IMR-90 (cell line): ENCODE data around the gene SLC38A11. TPM values are rescaled to one million over a fixed set of nuclear protein-coding genes. Genes with fewer than 3 reads are reported as not detected.

Experiments used
- ATAC-seq: fragments of 200-7000 bp; cut with Tn5 transposase; 2 replicates; pipeline ENCODE4 v1.9.1; 2020; ENCODE audit warnings: low read depth, mild to moderate bottlenecking, moderate library complexity
- BruUV-seq: library from RNA; stranded (reverse); fragments of 400-500 nt; replicated peaks from 2 replicates; lab custom pipeline; 2021; lab: Mats Ljungman, UMichigan
- CTCF ChIA-PET: fragments of 300-600 bp; formaldehyde crosslinking; extraction: SDS; loops from one replicate; lab custom pipeline; 2021; ENCODE audit warnings: antibody characterized with exemption; lab: Yijun Ruan, JAX
- POLR2A ChIA-PET: fragments of 300-600 bp; sonication (Branson Sonifier 250); formaldehyde crosslinking; loops from one replicate; lab custom pipeline; 2022; ENCODE audit warnings: antibody characterized with exemption; ENCODE audit not compliant: unreplicated experiment; lab: Charles Lee
- DNase-seq: peaks from one replicate; pipeline ENCODE4 v3.0.0; 2013
- H2AFZ ChIP-seq: replicated peaks from 2 replicates; pipeline ENCODE3; 2013; ENCODE audit warnings: low read length, mild to moderate bottlenecking; ENCODE audit not compliant: poor library complexity
- H2AK5ac ChIP-seq: 2 replicates; pipeline ENCODE4 v1.6.1; 2013; ENCODE audit warnings: low read depth, low read length, inconsistent platforms
- H2AK9ac ChIP-seq: replicated peaks from 2 replicates; pipeline ENCODE3; 2013; ENCODE audit warnings: mild to moderate bottlenecking, low read depth, low read length, moderate library complexity; ENCODE audit not compliant: poor library complexity
- H2BK120ac ChIP-seq: 2 replicates; pipeline ENCODE4 v1.6.1; 2013; ENCODE audit warnings: low read depth, low read length, inconsistent platforms
- H2BK15ac ChIP-seq: 3 replicates; pipeline ENCODE4 v1.6.1; 2013; ENCODE audit warnings: low read depth, low read length, inconsistent platforms
- H2BK20ac ChIP-seq: 2 replicates; pipeline ENCODE4 v1.6.1; 2013; ENCODE audit warnings: low read depth, mild to moderate bottlenecking, inconsistent platforms, low read length, moderate library complexity
- H2BK5ac ChIP-seq: 2 replicates; pipeline ENCODE4 v1.6.1; 2013; ENCODE audit warnings: mild to moderate bottlenecking, low read depth, low read length, inconsistent platforms; ENCODE audit not compliant: poor library complexity, severe bottlenecking
- H3K14ac ChIP-seq: replicated peaks from 2 replicates; pipeline ENCODE4 v1.6.1; 2013; ENCODE audit warnings: low read depth, low read length, inconsistent platforms
- H3K18ac ChIP-seq: 2 replicates; pipeline ENCODE4 v1.6.1; 2013; ENCODE audit warnings: low read depth, low read length, control low read depth
- H3K23ac ChIP-seq: 2 replicates; pipeline ENCODE4 v1.6.1; 2013; ENCODE audit warnings: low read depth, low read length, inconsistent platforms
- H3K27ac ChIP-seq: 2 replicates; pipeline ENCODE4 v1.5.1; 2013; ENCODE audit warnings: mild to moderate bottlenecking, control low read depth, low read length; ENCODE audit not compliant: insufficient read depth
- H3K27me3 ChIP-seq: 2 replicates; pipeline ENCODE4 v1.6.1; 2013; ENCODE audit warnings: low read length; ENCODE audit not compliant: control insufficient read depth, insufficient read depth
- H3K36me3 ChIP-seq: 2 replicates; pipeline ENCODE4 v1.6.1; 2013; ENCODE audit warnings: low read length, mixed read lengths; ENCODE audit not compliant: control insufficient read depth, insufficient read depth
- H3K4ac ChIP-seq: 2 replicates; pipeline ENCODE4 v1.6.1; 2013; ENCODE audit warnings: low read depth, low read length, inconsistent platforms
- H3K4me1 ChIP-seq: 2 replicates; pipeline ENCODE4 v1.6.1; 2013; ENCODE audit warnings: low read length, mixed read lengths; ENCODE audit not compliant: control insufficient read depth, insufficient read depth
- H3K4me2 ChIP-seq: 2 replicates; pipeline ENCODE4 v1.6.1; 2013; ENCODE audit warnings: low read depth, mild to moderate bottlenecking, control low read depth, low read length, moderate library complexity
- H3K4me3 ChIP-seq: 2 replicates; pipeline ENCODE4 v1.5.1; 2013; ENCODE audit warnings: low read depth, mild to moderate bottlenecking, control low read depth, low read length, moderate library complexity; ENCODE audit not compliant: insufficient read depth
- H3K56ac ChIP-seq: 2 replicates; pipeline ENCODE4 v1.6.1; 2013; ENCODE audit warnings: low read length, inconsistent platforms; ENCODE audit not compliant: insufficient read depth; ENCODE audit errors: extremely low read depth
- H3K79me1 ChIP-seq, 2 experiments: 2 replicates each; pipeline ENCODE4 v1.6.1; 2013; ENCODE audit warnings: low read length in 2 of 2, inconsistent platforms in 1 of 2, low read depth in 1 of 2
- H3K9ac ChIP-seq: 2 replicates; pipeline ENCODE4 v1.6.1; 2013; ENCODE audit warnings: low read depth, low read length, control low read depth
- H3K9me1 ChIP-seq: 2 replicates; pipeline ENCODE4 v1.6.1; 2013; ENCODE audit warnings: low read length, inconsistent platforms; ENCODE audit not compliant: insufficient read depth
- H3K9me3 ChIP-seq: 2 replicates; pipeline ENCODE4 v1.6.1; 2013; ENCODE audit warnings: low read length; ENCODE audit not compliant: control insufficient read depth, insufficient read depth
- H4K20me1 ChIP-seq: 2 replicates; pipeline ENCODE4 v1.6.1; 2013; ENCODE audit warnings: low read length, inconsistent platforms; ENCODE audit not compliant: insufficient read depth
- H4K5ac ChIP-seq: 2 replicates; pipeline ENCODE4 v1.6.1; 2013; ENCODE audit warnings: mild to moderate bottlenecking, low read depth, low read length, control low read depth
- H4K8ac ChIP-seq, 2 experiments: 2 replicates each; pipeline ENCODE4 v1.6.1; 2013; ENCODE audit warnings: low read depth in 2 of 2, low read length in 2 of 2, control low read depth in 1 of 2, inconsistent platforms in 1 of 2
- H4K91ac ChIP-seq: 2 replicates; pipeline ENCODE4 v1.6.1; 2013; ENCODE audit warnings: low read depth, low read length, inconsistent platforms; ENCODE audit not compliant: insufficient read depth
- RCOR1 ChIP-seq: IDR thresholded peaks from 2 replicates; pipeline ENCODE4 v1.6.1; 2012; ENCODE audit warnings: mild to moderate bottlenecking, low read length, improper control_type of control experiment; ENCODE audit not compliant: insufficient replicate concordance
- RFX5 ChIP-seq: IDR thresholded peaks from 2 replicates; pipeline ENCODE4 v1.8.0; 2012; ENCODE audit warnings: low read depth, mild to moderate bottlenecking, low read length, moderate library complexity
- WGBS, 2 experiments: methylation state at CpG; one replicate each; pipeline versions ENCODE4 v1.1.5 to v1.1.7; 2013; ENCODE audit warnings: missing lambda C conversion rate in 2 of 2; ENCODE audit not compliant: insufficient read length in 1 of 2; ENCODE audit errors: extremely low coverage in 2 of 2; 5-methylcytosine and 5-hydroxymethylcytosine counted together
- dilution Hi-C: fragments of 300-500 bp; cut with HindIII; formaldehyde crosslinking; loops from one replicate; pipeline ENCODE4 v1.14.3; 2018; ENCODE audit warnings: low sequenced_read_pairs; ENCODE audit not compliant: unreplicated experiment
- in situ Hi-C: fragments of 300-500 bp; cut with MboI; formaldehyde crosslinking; loops from 3 replicates; pipeline ENCODE4 v1.14.3; 2019; ENCODE audit warnings: low sequenced_read_pairs, inconsistent platforms, mixed read lengths
- intact Hi-C: fragments of 100-400 bp; cut with micrococcal nuclease; formaldehyde crosslinking; loops from 2 replicates; pipeline ENCODE4 v1.10.0; 2022
- polyA plus RNA-seq, 3 experiments: library from polyadenylated mRNA; depleted of rRNA; stranded (reverse); fragments of >200 nt; gene quantifications; 2 replicates each; pipeline ENCODE4 v1.2.3, GENCODE V29; 2012; ENCODE audit warnings: low replicate concordance in 1 of 3
- total RNA-seq: library from RNA; depleted of rRNA; stranded (reverse); fragments of >200 nt; gene quantifications from 2 replicates; pipeline ENCODE4 v1.2.3, GENCODE V29; 2012

Gene SLC38A11
- total and polyA plus RNA-seq, 2 of the 4 experiments (the other 2 are of a cell fraction), result 0.18 to 0.21 TPM

DNA sequence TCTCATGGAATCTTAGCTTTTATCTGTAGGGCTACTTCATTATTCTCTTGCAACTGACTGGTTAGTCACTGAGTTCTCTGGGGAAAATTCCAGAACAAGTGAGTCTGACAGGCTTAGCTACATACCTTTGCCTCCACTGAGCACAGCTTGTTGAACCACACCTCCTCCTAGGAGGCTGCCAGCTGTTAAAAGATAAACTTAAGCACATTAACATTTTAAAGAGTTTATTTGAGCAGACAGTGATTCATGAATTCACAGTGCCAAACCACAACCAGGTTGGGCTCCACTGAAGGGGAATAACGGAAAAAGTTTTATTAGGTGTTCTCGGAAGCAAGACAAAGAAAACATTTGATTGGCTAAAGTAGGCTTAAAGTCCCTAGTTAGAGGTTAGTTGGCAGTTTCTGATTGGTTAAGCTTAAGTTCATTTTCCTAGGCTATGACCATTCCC is 12.5 kb upstream of the SLC38A11 start:
- Histone ChIP-seq H2AK9ac (no peak overlapping the region), H4K5ac (peak overlapping the region; percentile 15; the same call in 1 of the 2 replicates), H2AK5ac (peak overlapping the region; percentile 64; the same call in 1 of the 2 replicates), H3K4me3 (no peak overlapping the region), H3K79me1 (no peaks in the 10 kb centered on the region), H3K9me1 (no peaks in the 10 kb centered on the region; the same call in 1 of the 2 replicates), H3K9me3 (peaks cover 3% of the 10 kb centered on the region; the same call in 1 of the 2 replicates), H3K14ac (no peak overlapping the region), H2BK5ac (peak overlapping the region; percentile 77), H2BK20ac (peak overlapping the region; percentile 80), H3K4ac (peak overlapping the region; percentile 77; the same call in 1 of the 2 replicates), H3K23ac (peak overlapping the region; percentile 67), H2AFZ (no peak overlapping the region), H3K18ac (peak overlapping the region; percentile 93; the same call in 1 of the 2 replicates), H3K4me2 (no peak overlapping the region), H3K27me3 (no peaks in the 10 kb centered on the region), H3K9ac (no peak overlapping the region), H2BK15ac (peak overlapping the region; percentile 82; the same call in 1 of the 3 replicates), H3K4me1 (peaks cover 8% of the 10 kb centered on the region; the same call in 1 of the 2 replicates), H3K36me3 (no peaks in the 10 kb centered on the region), H2BK120ac (peak overlapping the region; percentile 74), H3K56ac (no peak overlapping the region), H4K8ac (peak overlapping the region in 1 of 2 experiments; percentile 42; a peak in 1 of 4 replicates), H4K20me1 (no peaks in the 10 kb centered on the region), H4K91ac (peak overlapping the region; percentile 49; the same call in 1 of the 2 replicates), H3K27ac (no peak overlapping the region)
- in situ Hi-C loops (no loop called here), intact Hi-C loops (no loop called here), dilution Hi-C loops (no loop called here)
- 70% methylated on average over 2 of the region's 2 CpGs; no CpG with 5 or more reads in 1 of the 2 experiments for WGBS, 2 experiments
- peak; percentile 72; the same call in 1 of the 2 replicates for TF ChIP-seq RFX5
- TF ChIP-seq RCOR1, result no peak
- no TSS peak for BruUV-seq
- ATAC-seq, result peak; percentile 93
- POLR2A ChIA-PET, result no interaction called here
- DNase-seq, result peak; percentile 99
- CTCF ChIA-PET, result interaction anchor here (0.6 to 0.7 kb wide), 2 partner anchors 13 to 146 kb away, joined by 3 read pairs; no protein-coding TSS in a partner anchor
